Type B pancreatic cell (in vitro differentiated cells): ENCODE data around the gene DUSP9. TPM values are rescaled to one million over a fixed set of nuclear protein-coding genes. Genes with fewer than 3 reads are reported as not detected.

Source experiments
- DNase-seq: peaks from one replicate; pipeline ENCODE4 v3.0.0; 2021; ENCODE audit warnings: mixed read lengths; ENCODE audit not compliant: unreplicated experiment; ENCODE audit errors: extremely low spot score
- H3K27ac Mint-ChIP-seq: 2 replicates; pipeline ENCODE4 v1.8.0; 2021; ENCODE audit warnings: mild to moderate bottlenecking, mixed read lengths
- H3K27me3 Mint-ChIP-seq: 2 replicates; pipeline ENCODE4 v1.8.0; 2021; ENCODE audit warnings: mixed read lengths
- H3K36me3 Mint-ChIP-seq: 2 replicates; pipeline ENCODE4 v1.8.0; 2021; ENCODE audit warnings: mixed read lengths
- H3K4me1 Mint-ChIP-seq: one replicate; pipeline ENCODE4 v1.8.0; 2021; ENCODE audit warnings: mixed read lengths; ENCODE audit not compliant: unreplicated experiment
- H3K4me3 Mint-ChIP-seq: 2 replicates; pipeline ENCODE4 v1.8.0; 2021; ENCODE audit warnings: mild to moderate bottlenecking, mixed read lengths
- H3K9me3 Mint-ChIP-seq: 2 replicates; pipeline ENCODE4 v1.8.0; 2021; ENCODE audit warnings: mixed read lengths
- total RNA-seq: library from RNA; stranded (reverse); gene quantifications from 2 replicates; pipeline ENCODE4 v1.2.1, GENCODE V29; 2021; ENCODE audit warnings: low replicate concordance
- TF ChIP-seq, protein P1 (sequence below): fragments of 200-600 bp; sonication (generic); conservative IDR thresholded peaks from 2 replicates; pipeline ENCODE4 v1.5.0; 2021; ENCODE audit warnings: antibody characterized with exemption, mild to moderate bottlenecking

The DUSP9 gene
- total RNA-seq, 1 donor from 2014 or later, result 9.5 TPM

DNA sequence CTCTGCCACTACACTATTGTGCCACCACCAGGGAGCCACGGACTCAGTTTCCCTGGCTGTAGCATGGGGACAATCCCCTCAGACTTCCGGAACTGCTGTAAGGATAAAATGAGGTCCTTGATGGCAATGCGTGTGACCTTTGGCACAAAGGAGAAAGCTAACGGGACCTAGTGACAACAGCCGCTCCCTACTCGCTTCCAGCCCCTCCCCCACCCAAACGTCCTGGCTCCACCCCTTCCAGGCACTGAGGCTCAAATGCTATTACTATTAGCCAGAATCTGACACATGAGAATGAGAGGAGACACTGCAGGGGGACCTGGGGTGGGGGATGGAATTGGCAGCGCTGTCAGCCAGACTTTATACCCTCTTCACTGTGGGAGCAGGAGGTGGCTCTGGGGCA, 5.4 kb upstream of the DUSP9 start:
- Mint-ChIP-seq H3K4me3 (peak overlapping the region; percentile 51), H3K27me3 (peaks cover 38% of the 10 kb centered on the region)

GRCh38 chrX:153642051-153642654, 4.8 kb upstream of the DUSP9 start:
- TF ChIP-seq, protein P1, sequence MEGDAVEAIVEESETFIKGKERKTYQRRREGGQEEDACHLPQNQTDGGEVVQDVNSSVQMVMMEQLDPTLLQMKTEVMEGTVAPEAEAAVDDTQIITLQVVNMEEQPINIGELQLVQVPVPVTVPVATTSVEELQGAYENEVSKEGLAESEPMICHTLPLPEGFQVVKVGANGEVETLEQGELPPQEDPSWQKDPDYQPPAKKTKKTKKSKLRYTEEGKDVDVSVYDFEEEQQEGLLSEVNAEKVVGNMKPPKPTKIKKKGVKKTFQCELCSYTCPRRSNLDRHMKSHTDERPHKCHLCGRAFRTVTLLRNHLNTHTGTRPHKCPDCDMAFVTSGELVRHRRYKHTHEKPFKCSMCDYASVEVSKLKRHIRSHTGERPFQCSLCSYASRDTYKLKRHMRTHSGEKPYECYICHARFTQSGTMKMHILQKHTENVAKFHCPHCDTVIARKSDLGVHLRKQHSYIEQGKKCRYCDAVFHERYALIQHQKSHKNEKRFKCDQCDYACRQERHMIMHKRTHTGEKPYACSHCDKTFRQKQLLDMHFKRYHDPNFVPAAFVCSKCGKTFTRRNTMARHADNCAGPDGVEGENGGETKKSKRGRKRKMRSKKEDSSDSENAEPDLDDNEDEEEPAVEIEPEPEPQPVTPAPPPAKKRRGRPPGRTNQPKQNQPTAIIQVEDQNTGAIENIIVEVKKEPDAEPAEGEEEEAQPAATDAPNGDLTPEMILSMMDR, result no peak
- no peaks in the 10 kb centered on the region for H3K36me3 Mint-ChIP-seq
- no peaks in the 10 kb centered on the region for H3K9me3 Mint-ChIP-seq
- no peak overlapping the region for H3K27ac Mint-ChIP-seq
- no peak for DNase-seq
- no peak overlapping the region for H3K4me3 Mint-ChIP-seq
- H3K27me3 Mint-ChIP-seq, result peaks cover 38% of the 10 kb centered on the region
- no peaks in the 10 kb centered on the region for H3K4me1 Mint-ChIP-seq

More for the DNA sequence above, 5.4 kb upstream of the DUSP9 start:
- Mint-ChIP-seq H3K9me3 (no peaks in the 10 kb centered on the region), H3K27ac (no peak overlapping the region), H3K36me3 (no peaks in the 10 kb centered on the region), H3K4me1 (no peaks in the 10 kb centered on the region)
- TF ChIP-seq, protein P1, result no peak
- no peak for DNase-seq

DNA sequence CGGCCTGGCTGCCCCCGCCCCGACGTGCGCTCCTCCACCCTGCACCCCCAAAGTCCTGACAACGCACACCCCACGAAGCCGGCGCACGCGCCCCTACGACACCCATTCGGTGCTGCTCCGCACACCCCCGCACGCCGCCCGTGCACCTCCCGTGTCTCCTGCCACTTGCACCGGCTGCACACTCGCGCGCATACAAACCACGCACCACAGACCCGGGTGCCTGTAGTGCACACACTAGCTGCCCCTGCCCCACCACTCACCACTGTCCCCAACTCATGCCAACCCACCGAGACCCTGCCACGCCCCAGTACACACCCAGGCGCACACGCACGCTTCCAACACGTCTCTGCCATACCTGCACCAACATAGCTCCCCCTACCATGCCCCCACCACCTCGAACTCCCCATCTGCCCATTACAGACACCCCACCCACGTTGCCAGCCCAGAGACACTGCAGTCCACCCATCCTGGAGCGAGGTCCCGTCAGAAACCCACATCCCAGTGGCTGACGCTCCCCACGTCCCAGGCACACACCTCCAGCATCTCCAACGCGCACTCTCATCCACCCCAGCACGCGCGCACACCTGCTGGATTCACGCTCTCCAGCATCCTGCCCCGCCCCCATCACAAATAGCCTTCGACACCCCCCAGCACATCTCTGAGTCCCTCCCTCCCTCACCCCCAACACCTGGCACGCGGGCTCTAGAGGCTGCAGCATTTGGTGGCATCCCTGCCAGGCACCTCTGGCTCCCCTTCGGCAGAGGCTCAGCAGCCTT, 4.2 kb upstream of the DUSP9 start:
- H3K4me1 Mint-ChIP-seq, result no peaks in the 10 kb centered on the region
- H3K27ac Mint-ChIP-seq, result peak overlapping the region; percentile 31
- peak overlapping the region; percentile 77 for H3K4me3 Mint-ChIP-seq
- TF ChIP-seq, protein P1, result no peak
- H3K9me3 Mint-ChIP-seq, result no peaks in the 10 kb centered on the region
- H3K27me3 Mint-ChIP-seq, result peaks cover 38% of the 10 kb centered on the region
- no peaks in the 10 kb centered on the region for H3K36me3 Mint-ChIP-seq
- no peak for DNase-seq

DNA sequence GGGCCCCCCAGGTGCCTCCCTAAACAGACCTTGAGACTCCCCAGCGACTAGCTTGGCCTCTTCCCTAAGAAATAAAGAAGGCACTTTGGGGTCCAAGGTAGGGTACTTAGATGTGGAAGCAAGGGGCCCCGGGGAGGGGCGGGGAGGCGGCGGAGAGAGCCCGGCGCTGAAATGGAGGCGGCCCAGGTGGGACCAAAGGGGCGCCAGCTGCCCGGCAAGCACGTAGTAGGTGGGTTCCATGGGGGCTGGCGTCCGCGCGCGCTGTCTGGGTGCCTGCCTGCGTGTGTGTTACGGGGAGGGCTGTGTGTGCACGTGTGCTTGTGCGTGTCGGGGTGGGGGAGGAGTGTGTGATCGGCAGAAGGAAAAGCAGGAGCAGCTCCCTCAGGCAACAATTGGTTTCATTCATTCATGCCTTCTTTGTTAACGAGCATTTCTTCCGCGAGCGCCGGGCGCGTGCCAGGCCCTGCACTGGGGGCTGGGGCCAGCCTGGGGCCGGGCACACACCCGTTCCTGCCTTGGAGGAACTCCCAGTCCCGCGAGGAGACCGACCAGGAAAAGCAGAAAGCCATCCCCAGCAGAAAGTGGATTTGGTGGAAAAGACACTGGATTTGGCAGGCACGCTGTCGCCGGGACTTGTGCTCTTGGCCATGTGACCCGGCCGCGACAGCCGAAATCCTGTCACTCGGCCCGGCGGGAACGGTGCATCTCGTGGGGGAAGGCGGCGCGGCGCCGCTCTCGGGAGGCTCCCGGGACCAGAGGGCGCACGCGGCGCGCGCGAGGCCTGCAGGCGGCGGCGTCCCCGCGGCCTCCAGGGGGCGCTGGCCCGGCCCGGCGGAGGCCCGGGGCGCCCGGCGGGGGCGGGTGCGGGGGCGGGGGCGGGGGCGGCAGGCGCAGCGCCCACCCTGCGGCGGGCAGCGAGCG, 3.3 kb upstream of the DUSP9 start:
- no peaks in the 10 kb centered on the region for H3K4me1 Mint-ChIP-seq
- no peak overlapping the region for H3K27ac Mint-ChIP-seq
- H3K36me3 Mint-ChIP-seq, result no peaks in the 10 kb centered on the region
- H3K27me3 Mint-ChIP-seq, result peaks cover 38% of the 10 kb centered on the region
- H3K4me3 Mint-ChIP-seq, result peak overlapping the region; percentile 77
- TF ChIP-seq, protein P1, result peak; percentile 47
- no peaks in the 10 kb centered on the region for H3K9me3 Mint-ChIP-seq
- DNase-seq, result peak; percentile 68

GRCh38 chrX:153644356-153645125, 2.5 kb upstream of the DUSP9 start:
- H3K27me3 Mint-ChIP-seq, result peaks cover 38% of the 10 kb centered on the region
- TF ChIP-seq, protein P1, result no peak

More at GRCh38 chrX:153644356-153645125, 2.5 kb upstream of the DUSP9 start:
- H3K36me3 Mint-ChIP-seq, result no peaks in the 10 kb centered on the region
- H3K4me3 Mint-ChIP-seq, result peak overlapping the region; percentile 68
- H3K9me3 Mint-ChIP-seq, result no peaks in the 10 kb centered on the region
- peak; percentile 70 for DNase-seq
- H3K27ac Mint-ChIP-seq, result no peak overlapping the region
- H3K4me1 Mint-ChIP-seq, result no peaks in the 10 kb centered on the region
